ENCODE measurements around the gene ABHD6.

DNA sequence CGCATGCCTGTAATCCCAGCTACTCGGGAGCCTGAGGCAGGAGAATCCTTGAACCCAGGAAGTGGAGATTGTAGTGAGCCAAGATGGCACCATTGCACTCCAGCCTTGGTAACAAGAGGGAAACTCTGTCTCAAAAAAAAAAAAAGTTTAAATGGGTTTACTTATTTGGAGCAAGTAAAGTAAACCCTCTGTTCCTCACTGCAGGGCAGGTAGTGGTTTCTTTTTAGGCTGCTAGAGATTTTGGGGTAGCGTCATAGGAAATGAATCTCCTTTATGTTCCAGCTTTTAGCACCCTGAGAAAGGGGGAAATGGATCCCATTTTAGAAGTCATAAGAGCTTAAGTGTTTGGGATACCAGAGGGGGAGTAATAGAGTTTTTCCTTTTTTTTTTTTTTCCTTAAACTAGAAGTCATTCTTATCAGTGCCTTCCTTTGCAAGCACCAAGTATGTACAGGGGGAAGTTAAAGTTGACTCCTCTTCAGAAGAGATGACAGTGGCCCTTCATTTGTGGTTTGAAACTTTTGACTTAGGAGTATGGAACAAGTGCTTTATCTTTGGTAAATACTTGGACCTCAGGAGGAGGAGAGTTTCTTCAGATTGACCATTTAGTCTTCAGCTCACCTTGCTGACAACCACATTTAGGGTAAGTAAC lies 103.1 kb downstream of the ABHD6 start:
- TF ChIP-seq, protein P1, sequence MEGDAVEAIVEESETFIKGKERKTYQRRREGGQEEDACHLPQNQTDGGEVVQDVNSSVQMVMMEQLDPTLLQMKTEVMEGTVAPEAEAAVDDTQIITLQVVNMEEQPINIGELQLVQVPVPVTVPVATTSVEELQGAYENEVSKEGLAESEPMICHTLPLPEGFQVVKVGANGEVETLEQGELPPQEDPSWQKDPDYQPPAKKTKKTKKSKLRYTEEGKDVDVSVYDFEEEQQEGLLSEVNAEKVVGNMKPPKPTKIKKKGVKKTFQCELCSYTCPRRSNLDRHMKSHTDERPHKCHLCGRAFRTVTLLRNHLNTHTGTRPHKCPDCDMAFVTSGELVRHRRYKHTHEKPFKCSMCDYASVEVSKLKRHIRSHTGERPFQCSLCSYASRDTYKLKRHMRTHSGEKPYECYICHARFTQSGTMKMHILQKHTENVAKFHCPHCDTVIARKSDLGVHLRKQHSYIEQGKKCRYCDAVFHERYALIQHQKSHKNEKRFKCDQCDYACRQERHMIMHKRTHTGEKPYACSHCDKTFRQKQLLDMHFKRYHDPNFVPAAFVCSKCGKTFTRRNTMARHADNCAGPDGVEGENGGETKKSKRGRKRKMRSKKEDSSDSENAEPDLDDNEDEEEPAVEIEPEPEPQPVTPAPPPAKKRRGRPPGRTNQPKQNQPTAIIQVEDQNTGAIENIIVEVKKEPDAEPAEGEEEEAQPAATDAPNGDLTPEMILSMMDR (IDR thresholded peaks at IDR 0.05): no peak
- no peak for TF ChIP-seq POLR2A (IDR thresholded peaks at IDR 0.05)
